CD14-positive monocyte (primary cell): ENCODE results near the gene FBXL4. TPM values are rescaled to one million over a fixed set of nuclear protein-coding genes. Genes with fewer than 3 reads are reported as not detected.

Source experiments
- DNase-seq, 3 donors: peaks; one replicate each; pipeline ENCODE4 v3.0.0-alpha.2; 2011 to 2022
- H2AFZ ChIP-seq: 2 replicates; pipeline ENCODE4 v1.6.0; 2012; ENCODE audit warnings: mild to moderate bottlenecking, low read depth, low read length, inconsistent platforms; ENCODE audit not compliant: insufficient read depth, poor library complexity, severe bottlenecking
- H3K27ac ChIP-seq, 2 donors: 1 replicate in 1 of 2; 2 replicates in 1 of 2; pipeline ENCODE4 v1.5.1; 2012 to 2013; ENCODE audit warnings: low read length in 2 of 2, control low read depth in 1 of 2, inconsistent platforms in 1 of 2, low read depth in 1 of 2, mild to moderate bottlenecking in 1 of 2
- H3K27me3 ChIP-seq, 2 donors: one replicate each; pipeline versions ENCODE4 v1.6.0 to v1.6.1; 2011 to 2013; ENCODE audit warnings: low read length in 2 of 2; ENCODE audit not compliant: control insufficient read depth in 2 of 2, insufficient read depth in 2 of 2
- H3K36me3 ChIP-seq, 2 donors: replicated peaks in 1 of 2; 1 replicate in 1 of 2; 2 replicates in 1 of 2; pipeline versions ENCODE4 v1.5.1 to v1.6.1; 2012 to 2013; ENCODE audit warnings: low read length in 2 of 2, control low read depth in 1 of 2, inconsistent platforms in 1 of 2, mild to moderate bottlenecking in 1 of 2; ENCODE audit not compliant: insufficient read depth in 2 of 2, control insufficient read depth in 1 of 2
- H3K4me1 ChIP-seq, 2 donors: 1 replicate in 1 of 2; 2 replicates in 1 of 2; pipeline versions ENCODE4 v1.5.1 to v1.6.1; 2012 to 2013; ENCODE audit warnings: low read length in 2 of 2, control low read depth in 1 of 2, inconsistent platforms in 1 of 2, mild to moderate bottlenecking in 1 of 2, moderate library complexity in 1 of 2; ENCODE audit not compliant: insufficient read depth in 2 of 2, control insufficient read depth in 1 of 2
- H3K4me2 ChIP-seq: replicated peaks from 2 replicates; pipeline ENCODE3; 2012; ENCODE audit warnings: low read length, moderate library complexity, mild to moderate bottlenecking; ENCODE audit not compliant: poor library complexity, severe bottlenecking; ENCODE audit errors: extremely low read depth
- H3K4me3 ChIP-seq, 3 experiments: fragments of 200-600 bp in 1 of 3; sonication (generic) in 1 of 3; replicated peaks in 1 of 3; 1 replicate in 2 of 3; 2 replicates in 1 of 3; pipeline ENCODE4 v1.5.1; 2011 to 2013; ENCODE audit warnings: low read length in 3 of 3, mild to moderate bottlenecking in 3 of 3, control low read depth in 2 of 3, low read depth in 2 of 3, inconsistent platforms in 1 of 3, moderate library complexity in 1 of 3
- H3K79me2 ChIP-seq: 2 replicates; pipeline ENCODE4 v1.6.0; 2012; ENCODE audit warnings: mild to moderate bottlenecking, control low read depth, inconsistent platforms, low read length, moderate library complexity; ENCODE audit not compliant: insufficient read depth
- H3K9ac ChIP-seq: 2 replicates; pipeline ENCODE4 v1.6.0; 2017; ENCODE audit warnings: low read length, mild to moderate bottlenecking; ENCODE audit not compliant: insufficient read depth, poor library complexity, severe bottlenecking
- H3K9me3 ChIP-seq, 2 donors: replicated peaks in 1 of 2; 1 replicate in 1 of 2; 2 replicates in 1 of 2; pipeline versions ENCODE4 v1.5.1 to v1.6.1; 2012 to 2013; ENCODE audit warnings: low read length in 2 of 2, control low read depth in 1 of 2; ENCODE audit not compliant: control insufficient read depth in 1 of 2, insufficient read depth in 1 of 2
- H4K20me1 ChIP-seq: 2 replicates; pipeline ENCODE4 v1.6.0; 2012; ENCODE audit warnings: mild to moderate bottlenecking, low read length, control low read depth, moderate library complexity; ENCODE audit not compliant: insufficient read depth
- H3K27ac Mint-ChIP-seq, 7 donors: one replicate each; pipeline ENCODE4 v1.8.0; 2020; ENCODE audit warnings: mild to moderate bottlenecking in 7 of 7, mixed read lengths in 7 of 7, moderate library complexity in 6 of 7, inconsistent platforms in 2 of 7
- H3K27me3 Mint-ChIP-seq, 3 donors: one replicate each; pipeline ENCODE4 v1.8.0; 2021 to 2022; ENCODE audit warnings: low read depth in 3 of 3, mild to moderate bottlenecking in 3 of 3, mixed read lengths in 3 of 3, moderate library complexity in 3 of 3, inconsistent platforms in 1 of 3
- H3K36me3 Mint-ChIP-seq, 2 donors: one replicate each; pipeline ENCODE4 v1.8.0; 2020; ENCODE audit warnings: mixed read lengths in 2 of 2, inconsistent platforms in 1 of 2, mild to moderate bottlenecking in 1 of 2
- H3K4me1 Mint-ChIP-seq: one replicate; pipeline ENCODE4 v1.8.0; 2020; ENCODE audit warnings: mild to moderate bottlenecking, mixed read lengths
- H3K4me3 Mint-ChIP-seq, 2 donors: one replicate each; pipeline ENCODE4 v1.8.0; 2020; ENCODE audit warnings: mild to moderate bottlenecking in 2 of 2, mixed read lengths in 2 of 2, moderate library complexity in 1 of 2
- H3K9me3 Mint-ChIP-seq, 7 donors: one replicate each; pipeline ENCODE4 v1.8.0; 2020 to 2022; ENCODE audit warnings: mixed read lengths in 7 of 7, mild to moderate bottlenecking in 6 of 7, moderate library complexity in 6 of 7, inconsistent platforms in 2 of 7
- CTCF ChIP-seq: fragments of 200-600 bp; IDR thresholded peaks from one replicate; pipeline ENCODE4 v1.8.0; 2022; ENCODE audit warnings: antibody characterized with exemption, mild to moderate bottlenecking
- WGBS: methylation state at CpG from one replicate; pipeline ENCODE4 v1.1.5; 2013; ENCODE audit warnings: missing lambda C conversion rate; ENCODE audit not compliant: insufficient coverage; 5-methylcytosine and 5-hydroxymethylcytosine counted together
- intact Hi-C, 2 donors: fragments of 100-400 bp; cut with micrococcal nuclease; formaldehyde crosslinking; loops; one replicate each; pipeline versions ENCODE4 v1.15.0 to v1.15.1; 2023
- polyA plus RNA-seq, 3 donors: library from polyadenylated mRNA; depleted of rRNA in 1 of 3; unstranded in 2 of 3; stranded (reverse) in 1 of 3; fragments of 300-500 nt in 2 of 3; fragments of >200 nt in 1 of 3; fragmentation: Illumina TruSeq in 2 of 3; gene quantifications; 1 replicate in 2 of 3; 2 replicates in 1 of 3; pipeline ENCODE4 v1.2.3, GENCODE V29; 2012 to 2021

The FBXL4 gene
- polyA plus RNA-seq, 3 donors: 5.7 to 10.9 (median 8.6) TPM

GRCh38 chr6:98932381-98932780, 15.4 kb downstream of the FBXL4 start:
- Histone ChIP-seq H3K9ac (no peak overlapping the region), H3K79me2 (no peaks in the 10 kb centered on the region), H3K27me3 (no peaks in the 10 kb centered on the region), H4K20me1 (peaks cover 41% of the 10 kb centered on the region), H3K4me3 (no peak overlapping the region), H3K27ac (no peak overlapping the region), H3K4me2 (peak overlapping the region; percentile 24), H3K9me3 (no peaks in the 10 kb centered on the region), H2AFZ (no peak overlapping the region), H3K4me1 (peaks cover 4 to 6% of the 10 kb centered on the region in 2 donors), H3K36me3 (peaks cover 3% of the 10 kb centered on the region in 2 donors)
- intact Hi-C loops: no loop called here
- no peak for TF ChIP-seq CTCF
- WGBS: 0% methylated on average over 5 of the region's 7 CpGs
- Mint-ChIP-seq H3K4me3 (peak overlapping the region; percentile 62 to 85), H3K27me3 (no peaks in the 10 kb centered on the region), H3K9me3 (peaks cover 0 to 3% (median 0%) of the 10 kb centered on the region in 7 donors), H3K4me1 (peaks cover 24% of the 10 kb centered on the region), H3K27ac (peak overlapping the region in 3 of 7 donors; percentile 9 to 63 (median 16)), H3K36me3 (peaks cover 6 to 21% of the 10 kb centered on the region in 2 donors)
- DNase-seq: peak; percentile 2 to 13 (median 5)

- TF ChIP-seq CTCF: no peak
- Histone ChIP-seq H3K9ac (no peak overlapping the region), H3K27ac (no peak overlapping the region), H3K9me3 (no peaks in the 10 kb centered on the region), H3K4me3 (no peak overlapping the region), H2AFZ (no peak overlapping the region), H3K27me3 (no peaks in the 10 kb centered on the region), H3K79me2 (no peaks in the 10 kb centered on the region), H4K20me1 (peaks cover 34% of the 10 kb centered on the region), H3K4me2 (no peak overlapping the region), H3K36me3 (peaks cover 4 to 9% of the 10 kb centered on the region in 2 donors), H3K4me1 (peaks cover 4 to 6% of the 10 kb centered on the region in 2 donors)
- H3K27me3 Mint-ChIP-seq: no peaks in the 10 kb centered on the region
- intact Hi-C loops: no loop called here
- H3K27ac Mint-ChIP-seq: no peak overlapping the region
- H3K4me1 Mint-ChIP-seq: peaks cover 24% of the 10 kb centered on the region
- H3K36me3 Mint-ChIP-seq: peaks cover 10 to 25% of the 10 kb centered on the region in 2 donors
- H3K9me3 Mint-ChIP-seq: peaks cover 0 to 3% (median 0%) of the 10 kb centered on the region in 7 donors
- no peak overlapping the region for H3K4me3 Mint-ChIP-seq
- no CpG with 5 or more reads among the region's 3 CpGs for WGBS
- no peak for DNase-seq
Measured at GRCh38 chr6:98931696-98932095, 16.1 kb downstream of the FBXL4 start.
